H1 (cell line): ENCODE results near the gene MTAP. TPM values are rescaled to one million over a fixed set of nuclear protein-coding genes. Genes with fewer than 3 reads are reported as not detected.

ENCODE experiments used
- CTCF ChIA-PET: fragments of 300-600 bp; sonication (Branson Sonifier 250); formaldehyde crosslinking; loops from one replicate; lab custom pipeline; 2021; ENCODE audit not compliant: partially characterized antibody; lab: Charles Lee
- POLR2A ChIA-PET: fragments of 300-600 bp; sonication (Branson Sonifier 250); formaldehyde crosslinking; loops from one replicate; lab custom pipeline; 2021; ENCODE audit warnings: inconsistent platforms; ENCODE audit not compliant: partially characterized antibody; lab: Charles Lee
- DNase-seq, 2 experiments: peaks; one replicate each; pipeline versions ENCODE4 v3.0.0 to v3.0.0-alpha.2; 2010 to 2022; ENCODE audit warnings: low spot score in 2 of 2, low read depth in 1 of 2, mixed read lengths in 1 of 2
- FAIRE-seq: peaks from 2 replicates; lab custom pipeline; 2011; peaks lifted over from hg19 to GRCh38; lab: Jason Lieb, UNC
- H2AFZ ChIP-seq: 2 replicates; pipeline ENCODE4 v1.8.1; 2012; ENCODE audit warnings: low read length, inconsistent platforms
- H2AK5ac ChIP-seq: 2 replicates; pipeline ENCODE4 v1.6.1; 2013; ENCODE audit warnings: low read depth, low read length
- H2BK120ac ChIP-seq: replicated peaks from 2 replicates; pipeline ENCODE3; 2013; ENCODE audit warnings: low read depth, low read length, inconsistent platforms
- H2BK12ac ChIP-seq: 2 replicates; pipeline ENCODE4 v1.6.1; 2013; ENCODE audit warnings: low read depth, low read length
- H2BK15ac ChIP-seq: 2 replicates; pipeline ENCODE4 v1.6.1; 2013; ENCODE audit warnings: low read length
- H2BK20ac ChIP-seq: 2 replicates; pipeline ENCODE4 v1.6.1; 2013; ENCODE audit warnings: low read length
- H2BK5ac ChIP-seq: 2 replicates; pipeline ENCODE4 v1.6.1; 2013; ENCODE audit warnings: low read depth, low read length
- H3K14ac ChIP-seq: 2 replicates; pipeline ENCODE4 v1.6.1; 2013; ENCODE audit warnings: inconsistent platforms; ENCODE audit not compliant: insufficient read length
- H3K18ac ChIP-seq: 2 replicates; pipeline ENCODE4 v1.6.1; 2013; ENCODE audit warnings: low read length; ENCODE audit errors: extremely low read depth
- H3K23ac ChIP-seq: 2 replicates; pipeline ENCODE4 v1.6.1; 2013; ENCODE audit warnings: inconsistent platforms; ENCODE audit not compliant: insufficient read length
- H3K23me2 ChIP-seq: 2 replicates; pipeline ENCODE4 v1.6.1; 2013; ENCODE audit warnings: low read depth, low read length
- H3K27ac ChIP-seq: 2 replicates; pipeline ENCODE4 v1.6.1; 2011; ENCODE audit warnings: low read depth, low read length, inconsistent platforms
- H3K27me3 ChIP-seq, 4 experiments: replicated peaks in 1 of 4; 1 replicate in 1 of 4; 2 replicates in 3 of 4; pipeline versions ENCODE4 v1.6.1 to v1.8.1; 2011 to 2013; ENCODE audit warnings: low read length in 3 of 4, mild to moderate bottlenecking in 3 of 4, inconsistent platforms in 2 of 4, mixed read lengths in 2 of 4, moderate library complexity in 1 of 4; ENCODE audit not compliant: control insufficient read depth in 3 of 4, insufficient read depth in 3 of 4; ENCODE audit errors: extremely low read depth in 1 of 4
- H3K36me3 ChIP-seq, 4 experiments: 2 replicates each; pipeline versions ENCODE4 v1.6.1 to v1.8.1; 2011 to 2013; ENCODE audit warnings: mild to moderate bottlenecking in 4 of 4, low read length in 3 of 4, moderate library complexity in 2 of 4, control low read depth in 1 of 4, inconsistent platforms in 1 of 4; ENCODE audit not compliant: insufficient read depth in 4 of 4, control insufficient read depth in 2 of 4
- H3K4ac ChIP-seq: replicated peaks from 2 replicates; pipeline ENCODE3; 2013; ENCODE audit warnings: low read length, low read depth, mixed read lengths, inconsistent platforms; ENCODE audit not compliant: insufficient read length
- H3K4me1 ChIP-seq, 4 experiments: replicated peaks in 1 of 4; 1 replicate in 1 of 4; 2 replicates in 3 of 4; pipeline versions ENCODE4 v1.6.1 to v1.8.1; 2011 to 2013; ENCODE audit warnings: low read length in 3 of 4, inconsistent platforms in 2 of 4, mixed read lengths in 1 of 4; ENCODE audit not compliant: insufficient read depth in 4 of 4, control insufficient read depth in 3 of 4
- H3K4me2 ChIP-seq, 2 experiments: 2 replicates each; pipeline versions ENCODE4 v1.6.1 to v1.8.1; 2011 to 2013; ENCODE audit warnings: low read depth in 2 of 2, low read length in 2 of 2, control low read depth in 1 of 2, inconsistent platforms in 1 of 2, mild to moderate bottlenecking in 1 of 2; ENCODE audit not compliant: insufficient read depth in 1 of 2
- H3K4me3 ChIP-seq, 4 experiments: fragments of 200-600, 300-600 bp in 1 of 4; sonication (generic), shearing (Covaris generic), sonication (Bioruptor Twin) in 1 of 4; 2 replicates each; pipeline versions ENCODE4 v1.5.1 to v1.8.1; 2011 to 2016; ENCODE audit warnings: low read length in 4 of 4, low read depth in 3 of 4, control low read depth in 2 of 4, inconsistent platforms in 2 of 4, mild to moderate bottlenecking in 2 of 4, mixed read lengths in 1 of 4, moderate library complexity in 1 of 4; ENCODE audit not compliant: insufficient read depth in 2 of 4; ENCODE audit errors: extremely low read depth in 1 of 4
- H3K56ac ChIP-seq: replicated peaks from 2 replicates; pipeline ENCODE3; 2013; ENCODE audit warnings: low read depth, mild to moderate bottlenecking, mixed read lengths, low read length, inconsistent platforms; ENCODE audit not compliant: insufficient read length
- H3K79me1 ChIP-seq: 2 replicates; pipeline ENCODE4 v1.6.1; 2013; ENCODE audit warnings: low read depth, low read length, control low read depth
- H3K79me2 ChIP-seq, 2 experiments: 2 replicates each; pipeline versions ENCODE4 v1.6.1 to v1.8.1; 2012 to 2013; ENCODE audit warnings: low read length in 2 of 2, mild to moderate bottlenecking in 2 of 2, inconsistent platforms in 1 of 2; ENCODE audit not compliant: insufficient read depth in 2 of 2, control insufficient read depth in 1 of 2
- H3K9ac ChIP-seq, 4 experiments: replicated peaks in 1 of 4; 1 replicate in 1 of 4; 2 replicates in 3 of 4; pipeline versions ENCODE4 v1.6.1 to v1.8.1; 2011 to 2013; ENCODE audit warnings: low read depth in 3 of 4, low read length in 3 of 4, control low read depth in 2 of 4, mild to moderate bottlenecking in 2 of 4, moderate library complexity in 2 of 4, inconsistent platforms in 1 of 4; ENCODE audit errors: extremely low read depth in 1 of 4
- H3K9me3 ChIP-seq, 2 experiments: 2 replicates each; pipeline versions ENCODE4 v1.6.1 to v1.8.1; 2012 to 2013; ENCODE audit warnings: mild to moderate bottlenecking in 2 of 2, moderate library complexity in 2 of 2, control low read depth in 1 of 2, inconsistent platforms in 1 of 2, low read depth in 1 of 2, low read length in 1 of 2, mixed read lengths in 1 of 2; ENCODE audit not compliant: insufficient read depth in 2 of 2
- H4K20me1 ChIP-seq, 2 experiments: replicated peaks in 1 of 2; 2 replicates each; pipeline versions ENCODE3 to v1.8.1; 2011 to 2013; ENCODE audit warnings: inconsistent platforms in 2 of 2, low read length in 2 of 2, mild to moderate bottlenecking in 1 of 2; ENCODE audit not compliant: insufficient read depth in 2 of 2, control insufficient read depth in 1 of 2
- H4K5ac ChIP-seq: 2 replicates; pipeline ENCODE4 v1.6.1; 2013; ENCODE audit warnings: low read length, low read depth, mixed read lengths, inconsistent platforms; ENCODE audit not compliant: insufficient read length
- H4K8ac ChIP-seq: 2 replicates; pipeline ENCODE4 v1.8.0; 2013; ENCODE audit warnings: mild to moderate bottlenecking, moderate library complexity, low read length, inconsistent platforms; ENCODE audit not compliant: insufficient read depth; ENCODE audit errors: extremely low read depth
- H4K91ac ChIP-seq: replicated peaks from 2 replicates; pipeline ENCODE3; 2013; ENCODE audit warnings: low read length, mixed read lengths, inconsistent platforms; ENCODE audit not compliant: insufficient read length
- CBX5 ChIP-seq: fragments of 300-800, 300-1000 bp; sonication (generic); IDR thresholded peaks from 2 replicates; pipeline ENCODE4 v1.7.1; 2016; ENCODE audit warnings: antibody characterized with exemption, low read length, low read depth
- RAD21 ChIP-seq, 2 experiments: IDR thresholded peaks in 1 of 2; conservative IDR thresholded peaks in 1 of 2; 2 replicates each; pipeline ENCODE4 v1.6.1; 2011; ENCODE audit warnings: low read depth in 2 of 2, low read length in 2 of 2, improper control_type of control experiment in 1 of 2, inconsistent platforms in 1 of 2, mild to moderate bottlenecking in 1 of 2, moderate library complexity in 1 of 2
- WGBS, 2 experiments: shearing (Covaris generic) in 1 of 2; methylation state at CpG; one replicate each; pipeline versions ENCODE4 v1.1.6 to v1.1.7; 2013 to 2015; ENCODE audit warnings: low lambda C conversion rate in 2 of 2, mixed read lengths in 2 of 2, inconsistent platforms in 1 of 2, low coverage in 1 of 2, missing lambda C conversion rate in 1 of 2; ENCODE audit not compliant: insufficient replicate concordance in 2 of 2, insufficient coverage in 1 of 2, insufficient read length in 1 of 2; ENCODE audit errors: extremely low coverage in 1 of 2, missing lambda C conversion rate in 1 of 2; 5-methylcytosine and 5-hydroxymethylcytosine counted together
- polyA plus RNA-seq, 7 experiments: library from polyadenylated mRNA; depleted of rRNA in 3 of 7; stranded (reverse) in 5 of 7; unstranded in 2 of 7; fragments of >200 nt in 5 of 7; fragments of 200-250 nt in 2 of 7; gene quantifications; 1 replicate in 5 of 7; 2 replicates in 1 of 7; 4 replicates in 1 of 7; pipeline versions ENCODE4 v1.2.1 to v1.2.3, GENCODE V29; 2011 to 2013; ENCODE audit warnings: missing spikeins in 2 of 7, mixed read lengths in 2 of 7
- total RNA-seq: library from RNA; stranded (reverse); fragmentation: NEBNext Ultra II Directional; extraction: Animal tissue kit (Norgen Biotek cat#: 25700); gene quantifications from 2 replicates; pipeline ENCODE4 v1.2.1, GENCODE V29; 2021
- TF ChIP-seq, protein P1 (sequence below), 3 experiments: IDR thresholded peaks; 1 replicate in 2 of 3; 2 replicates in 1 of 3; pipeline versions ENCODE4 v1.5.1 to v1.6.1; 2011; ENCODE audit warnings: low read length in 3 of 3, mild to moderate bottlenecking in 3 of 3, inconsistent platforms in 2 of 3, low read depth in 1 of 3, moderate library complexity in 1 of 3; ENCODE audit not compliant: insufficient read depth in 1 of 3; ENCODE audit errors: control extremely low read depth in 1 of 3

The MTAP gene
- total and polyA plus RNA-seq, 2 of the 8 experiments (the other 6 are each of a cell fraction or from before 2014, with no cell fraction given), result 16.4 to 100 TPM

DNA sequence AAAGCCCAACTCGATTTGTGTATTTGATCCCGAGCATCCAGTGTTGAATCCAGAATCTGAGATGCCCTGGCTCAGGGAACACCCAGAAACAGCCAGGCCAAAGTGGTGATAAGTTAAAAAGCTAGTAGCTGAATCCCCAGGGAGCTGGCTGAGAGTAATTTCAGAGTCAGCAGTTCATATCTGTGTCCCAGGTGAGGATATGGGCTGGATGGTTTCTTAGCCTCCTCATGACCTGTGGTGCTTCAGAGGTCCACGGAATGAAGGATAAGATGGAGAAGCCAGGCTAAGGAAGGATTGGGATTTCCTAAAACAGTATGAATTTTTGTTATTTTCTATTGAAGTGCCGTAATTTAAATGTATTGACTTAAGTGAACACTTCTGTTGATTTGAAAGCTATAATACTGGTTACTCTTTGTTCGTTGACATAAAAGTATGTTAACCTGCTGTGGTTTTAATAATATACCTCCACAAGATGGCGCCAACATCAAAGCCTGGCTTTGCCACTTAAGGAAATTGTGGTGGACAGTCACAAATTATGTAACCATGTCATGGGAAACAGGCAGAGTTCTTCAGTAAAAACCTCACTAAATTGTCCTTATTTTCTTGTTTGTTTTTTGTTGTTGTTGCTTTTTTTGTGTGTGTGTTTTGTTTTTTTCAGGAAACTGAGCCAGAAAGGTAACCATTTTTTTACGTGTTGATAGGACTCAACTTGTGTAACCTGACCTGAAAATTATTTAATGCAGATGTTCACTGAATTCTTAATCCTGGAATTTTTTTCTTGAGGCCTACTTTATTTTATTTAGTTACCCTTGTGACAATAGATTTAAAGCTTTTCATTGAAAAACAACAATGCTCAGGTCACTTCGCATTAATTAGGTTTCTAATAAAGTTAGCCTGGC, 11.4 kb downstream of the MTAP start:
- H2BK20ac ChIP-seq, result no peak overlapping the region
- POLR2A ChIA-PET, result interaction anchor here (0.9 to 3.9 kb wide), 2 partner anchors 11 to 418 kb away, joined by 4 to 28 read pairs; partner anchors contain the start of gene MTAP
- H3K4me1 ChIP-seq, result peaks cover 0 to 2% (median under 1%) of the 10 kb centered on the region in 4 experiments; a peak in 2 of 7 replicates
- TF ChIP-seq RAD21 (IDR thresholded peaks at IDR 0.05 in 1 of 2, conservative IDR thresholded peaks at IDR 0.05 in 1 of 2; ENCODE audit: low read depth in 2 of 2, low read length in 2 of 2), result peak; percentile 80 to 81
- no peak for TF ChIP-seq CBX5
- TF ChIP-seq, protein P1, sequence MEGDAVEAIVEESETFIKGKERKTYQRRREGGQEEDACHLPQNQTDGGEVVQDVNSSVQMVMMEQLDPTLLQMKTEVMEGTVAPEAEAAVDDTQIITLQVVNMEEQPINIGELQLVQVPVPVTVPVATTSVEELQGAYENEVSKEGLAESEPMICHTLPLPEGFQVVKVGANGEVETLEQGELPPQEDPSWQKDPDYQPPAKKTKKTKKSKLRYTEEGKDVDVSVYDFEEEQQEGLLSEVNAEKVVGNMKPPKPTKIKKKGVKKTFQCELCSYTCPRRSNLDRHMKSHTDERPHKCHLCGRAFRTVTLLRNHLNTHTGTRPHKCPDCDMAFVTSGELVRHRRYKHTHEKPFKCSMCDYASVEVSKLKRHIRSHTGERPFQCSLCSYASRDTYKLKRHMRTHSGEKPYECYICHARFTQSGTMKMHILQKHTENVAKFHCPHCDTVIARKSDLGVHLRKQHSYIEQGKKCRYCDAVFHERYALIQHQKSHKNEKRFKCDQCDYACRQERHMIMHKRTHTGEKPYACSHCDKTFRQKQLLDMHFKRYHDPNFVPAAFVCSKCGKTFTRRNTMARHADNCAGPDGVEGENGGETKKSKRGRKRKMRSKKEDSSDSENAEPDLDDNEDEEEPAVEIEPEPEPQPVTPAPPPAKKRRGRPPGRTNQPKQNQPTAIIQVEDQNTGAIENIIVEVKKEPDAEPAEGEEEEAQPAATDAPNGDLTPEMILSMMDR (IDR thresholded peaks at IDR 0.05; ENCODE audit: control extremely low read depth in 1 of 3, insufficient read depth in 1 of 3, low read depth in 1 of 3, low read length in 3 of 3), result peak in 2 of 3 experiments; percentile 54 to 66; a peak in 2 of 4 replicates
- H4K91ac ChIP-seq, result no peak overlapping the region
- H3K36me3 ChIP-seq, result peaks cover 31 to 70% (median 63%) of the 10 kb centered on the region in 4 experiments
- H3K23ac ChIP-seq, result no peak overlapping the region
- H3K18ac ChIP-seq, result no peak overlapping the region
- no peak overlapping the region for H4K5ac ChIP-seq
- no peak overlapping the region for H3K4me3 ChIP-seq
- no peak overlapping the region for H2BK5ac ChIP-seq
- no peak overlapping the region for H4K8ac ChIP-seq
- H3K27ac ChIP-seq, result no peak overlapping the region
- DNase-seq (no peak), FAIRE-seq (peak; percentile 36)
- H2BK12ac ChIP-seq, result no peak overlapping the region
- CTCF ChIA-PET, result interaction anchor here (0.7 to 5.0 kb wide), 42 partner anchors 10 to 1069 kb away, joined by 3 to 36 read pairs (median 4); partner anchors contain the start of gene CDKN2B
- no peak overlapping the region for H3K56ac ChIP-seq
- H3K9me3 ChIP-seq, result peaks cover 0 to 3% of the 10 kb centered on the region in 2 experiments; a peak in 1 of 4 replicates
- no peak overlapping the region for H3K9ac ChIP-seq
- no peak overlapping the region for H3K4ac ChIP-seq
- no peak overlapping the region for H2BK15ac ChIP-seq
- H2AK5ac ChIP-seq, result no peak overlapping the region
- WGBS, 2 experiments, result 80% methylated on average over 8 of the region's 8 CpGs; no CpG with 5 or more reads in 1 of the 2 experiments
- peaks cover 8% of the 10 kb centered on the region for H3K79me1 ChIP-seq
- H4K20me1 ChIP-seq, result peaks cover 25 to 35% of the 10 kb centered on the region in 2 experiments
- no peaks in the 10 kb centered on the region for H3K23me2 ChIP-seq
- no peak overlapping the region for H3K4me2 ChIP-seq
- H3K27me3 ChIP-seq, result no peaks in the 10 kb centered on the region
- H3K14ac ChIP-seq, result no peak overlapping the region
- H3K79me2 ChIP-seq, result peaks cover 3 to 97% of the 10 kb centered on the region in 2 experiments; a peak in 2 of 4 replicates
- no peak overlapping the region for H2BK120ac ChIP-seq
- no peak overlapping the region for H2AFZ ChIP-seq
